HepG2 (cell line): Measurements from ENCODE around the gene SUOX. TPM values are rescaled to one million over a fixed set of nuclear protein-coding genes. Genes with fewer than 3 reads are reported as not detected.
A peak's percentile ranks its signal among the peaks of the same experiment; 100 is the strongest.

Source experiments
- ATF1 ChIP-seq: IDR thresholded peaks from 2 replicates; pipeline ENCODE4 v1.6.1; 2016; ENCODE audit warnings: mild to moderate bottlenecking, control low read depth
- HOXA3 ChIP-seq: sonication (generic); formaldehyde crosslinking; IDR thresholded peaks from 2 replicates; pipeline ENCODE4 v1.5.0; 2020; ENCODE audit warnings: missing genetic modification reagents
- KDM5A ChIP-seq: fragments of 200-600 bp; sonication (generic); IDR thresholded peaks from 2 replicates; pipeline ENCODE4 v1.7.0; 2018; ENCODE audit warnings: antibody characterized with exemption, mild to moderate bottlenecking, low read length, borderline replicate concordance
- MAFF ChIP-seq: IDR thresholded peaks from 2 replicates; pipeline ENCODE4 v1.6.1; 2011; ENCODE audit warnings: low read depth, low read length, improper control_type of control experiment
- MTA1 ChIP-seq: sonication (generic); formaldehyde crosslinking; IDR thresholded peaks from 2 replicates; pipeline ENCODE4 v1.4.0; 2020; ENCODE audit warnings: missing genetic modification reagents, mild to moderate bottlenecking, borderline replicate concordance
- MXI1 ChIP-seq: IDR thresholded peaks from 3 replicates; pipeline ENCODE4 v1.6.1; 2012; ENCODE audit warnings: low read depth, low read length, inconsistent platforms, borderline replicate concordance
- RBM39 ChIP-seq: fragments of 200-400 bp; formaldehyde crosslinking; IDR thresholded peaks from one replicate; pipeline ENCODE4 v1.6.1; 2018; ENCODE audit warnings: antibody characterized with exemption, mild to moderate bottlenecking, low read depth, low read length; ENCODE audit not compliant: poor library complexity, severe bottlenecking
- ZBTB38 ChIP-seq: sonication (generic); formaldehyde crosslinking; IDR thresholded peaks from 2 replicates; pipeline ENCODE4 v1.5.1; 2020; ENCODE audit warnings: mild to moderate bottlenecking, missing genetic modification reagents
- ZFX ChIP-seq: sonication (generic); formaldehyde crosslinking; IDR thresholded peaks from 2 replicates; pipeline ENCODE4 v1.4.0; 2020; ENCODE audit warnings: mild to moderate bottlenecking, low read depth, missing genetic modification reagents, moderate library complexity
- ZNF234 ChIP-seq: sonication (generic); formaldehyde crosslinking; conservative IDR thresholded peaks from 2 replicates; pipeline ENCODE4 v1.5.1; 2020; ENCODE audit warnings: mild to moderate bottlenecking, missing genetic modification reagents
- ZNF431 ChIP-seq: sonication (generic); formaldehyde crosslinking; IDR thresholded peaks from 2 replicates; pipeline ENCODE4 v1.9.0; 2022; ENCODE audit warnings: missing genetic modification reagents, low read depth, mild to moderate bottlenecking, borderline replicate concordance
- ZNF687 ChIP-seq: sonication (generic); formaldehyde crosslinking; IDR thresholded peaks from 2 replicates; pipeline ENCODE4 v1.5.1; 2020; ENCODE audit warnings: mild to moderate bottlenecking, missing genetic modification reagents, moderate library complexity
- ZNF816 ChIP-seq: sonication (generic); formaldehyde crosslinking; IDR thresholded peaks from 2 replicates; pipeline ENCODE4 v1.8.0; 2022; ENCODE audit warnings: missing genetic modification reagents, mild to moderate bottlenecking, borderline replicate concordance
- polyA plus RNA-seq, 8 experiments: library from polyadenylated mRNA; depleted of rRNA in 3 of 8; stranded (reverse) in 7 of 8; unstranded in 1 of 8; fragments of >200 nt; fragmentation: Illumina TruSeq in 4 of 8; extraction: Trizol in 4 of 8; gene quantifications; 2 replicates each; pipeline versions ENCODE4 v1.2.1 to v1.2.3, GENCODE V29; 2011 to 2016; ENCODE audit warnings: low read depth in 4 of 8, missing spikeins in 1 of 8, mixed read lengths in 1 of 8; ENCODE audit not compliant: insufficient read depth in 1 of 8
- total RNA-seq, 5 experiments: library from RNA; depleted of rRNA; stranded (reverse); fragments of >200 nt; fragmentation: Illumina TruSeq; extraction: Trizol; gene quantifications; 2 replicates each; pipeline ENCODE4 v1.2.3, GENCODE V29; 2016; ENCODE audit warnings: low read depth in 1 of 5

SUOX gene
- total and polyA plus RNA-seq, 2 of the 13 experiments (the other 11 are each of a cell fraction or from before 2014, with no cell fraction given), result 23.9 to 25.9 TPM

GRCh38 chr12:56007564-56008559 lies 10.8 kb downstream of the SUOX start (continued):
- TF ChIP-seq ZNF687, result 0 out of 2 replicates have a peak, but pooled peaks have one; percentile 17
- TF ChIP-seq ZFX (CRISPR knock-in tag), result 0 out of 2 replicates have a peak, but pooled peaks have one; percentile 10
- TF ChIP-seq ZNF431 (CRISPR knock-in tag), result no peak
- TF ChIP-seq MTA1, result no peak
- peak; percentile 36; the same call in 1 of the 2 replicates for TF ChIP-seq ZBTB38
- no peak for TF ChIP-seq ATF1 (CRISPR knock-in tag)
- TF ChIP-seq ZNF234, result no peak
- no peak for TF ChIP-seq MXI1
- no peak for TF ChIP-seq MAFF
- peak; percentile 11; the same call in 1 of the 2 replicates for TF ChIP-seq KDM5A
- 0 out of 2 replicates have a peak, but pooled peaks have one; percentile 3 for TF ChIP-seq HOXA3 (CRISPR knock-in tag)
- peak; percentile 22 for TF ChIP-seq RBM39
- 0 out of 2 replicates have a peak, but pooled peaks have one; percentile 12 for TF ChIP-seq ZNF816 (CRISPR knock-in tag)
